Skeletal muscle cell (primary cell): Measurements from ENCODE around the gene ARMCX4.
"Not testable (repeated sequence)": the region's sequence is repeated elsewhere in the genome, so short reads cannot be mapped to it uniquely, and the experiment has no call there.

Experiments
- DNase-seq: peaks from one replicate; pipeline ENCODE4 v3.0.0-alpha.2; 2010; ENCODE audit warnings: low read depth
- H3K4me3 ChIP-seq: 2 replicates; pipeline ENCODE4 v1.5.1; 2011; ENCODE audit warnings: low read depth, mild to moderate bottlenecking, control low read depth, low read length, moderate library complexity

Gene ARMCX4

GRCh38 chrX:101485212-101485949, at the start of gene ARMCX4:
ARMCX4 (plus strand) TSS chrX:101485456; CDS start chrX:101488590, 3,134 bp downstream.
- H3K4me3 ChIP-seq: peak within 1 kb of the TSS; percentile 64
- DNase-seq: peak; percentile 25

- no peak for DNase-seq
- no peak overlapping the region for H3K4me3 ChIP-seq
These were observed 43.2 kb upstream of the ARMCX4 start for GRCh38 chrX:101442085-101442484.

GRCh38 chrX:101449279-101449678, 36.0 kb upstream of the ARMCX4 start:
- H3K4me3 ChIP-seq: no peak overlapping the region

GRCh38 chrX:101450085-101450484, 35.2 kb upstream of the ARMCX4 start:
- no peak overlapping the region for H3K4me3 ChIP-seq
- DNase-seq: no peak

More at GRCh38 chrX:101449279-101449678, 36.0 kb upstream of the ARMCX4 start:
- DNase-seq: no peak

- no peak overlapping the region for H3K4me3 ChIP-seq
- DNase-seq: no peak
These were observed 34.3 kb upstream of the ARMCX4 start for GRCh38 chrX:101450961-101451360.

GRCh38 chrX:101452056-101452455, 33.2 kb upstream of the ARMCX4 start:
- H3K4me3 ChIP-seq: no peak overlapping the region
- DNase-seq: no peak

GRCh38 chrX:101460669-101461068, 24.6 kb upstream of the ARMCX4 start:
- no peak for DNase-seq
- no peak overlapping the region for H3K4me3 ChIP-seq

- DNase-seq: no peak
- H3K4me3 ChIP-seq: no peak overlapping the region
These were observed 22.4 kb upstream of the ARMCX4 start for GRCh38 chrX:101462892-101463291.

- no peak for DNase-seq
- no peak overlapping the region for H3K4me3 ChIP-seq
These were observed 6.9 kb upstream of the ARMCX4 start for GRCh38 chrX:101478366-101478765.

- no peak overlapping the region for H3K4me3 ChIP-seq
- no peak for DNase-seq
These were observed 3.0 kb upstream of the ARMCX4 start for GRCh38 chrX:101482296-101482695.

GRCh38 chrX:101483705-101484104, 1.6 kb upstream of the ARMCX4 start:
- no peak for DNase-seq

GRCh38 chrX:101484135-101484534, 1.1 kb upstream of the ARMCX4 start:
- no peak for DNase-seq
- no peak overlapping the region for H3K4me3 ChIP-seq

More at GRCh38 chrX:101483705-101484104, 1.6 kb upstream of the ARMCX4 start:
- H3K4me3 ChIP-seq: no peak overlapping the region

GRCh38 chrX:101488796-101489195, 3.5 kb downstream of the ARMCX4 start:
- H3K4me3 ChIP-seq: no peak overlapping the region
- no peak for DNase-seq

GRCh38 chrX:101491943-101492342, 6.7 kb downstream of the ARMCX4 start:
- DNase-seq: no peak
- H3K4me3 ChIP-seq: no peak overlapping the region

- no peak overlapping the region for H3K4me3 ChIP-seq
- no peak for DNase-seq
These were observed 8.0 kb downstream of the ARMCX4 start for GRCh38 chrX:101493225-101493624.

GRCh38 chrX:101502929-101503328, 17.7 kb downstream of the ARMCX4 start:
- not testable (repeated sequence) for DNase-seq, H3K4me3 ChIP-seq

GRCh38 chrX:101507372-101507771, 22.1 kb downstream of the ARMCX4 start:
- DNase-seq: no peak
- no peak overlapping the region for H3K4me3 ChIP-seq

GRCh38 chrX:101507986-101508385, 22.7 kb downstream of the ARMCX4 start:
- no peak overlapping the region for H3K4me3 ChIP-seq
- DNase-seq: no peak

- H3K4me3 ChIP-seq: no peak overlapping the region
- DNase-seq: no peak
These were observed 45.7 kb downstream of the ARMCX4 start for GRCh38 chrX:101530944-101531343.
